Measurements from ENCODE around the gene PIEZO2.

- TF ChIP-seq CTCF (IDR thresholded peaks at IDR 0.05 in 4 of 5, conservative IDR thresholded peaks at IDR 0.05 in 1 of 5) (no peak), POLR2A (IDR thresholded peaks at IDR 0.05) (no peak)
These were observed 27.9 kb downstream of the PIEZO2 start for GRCh38 chr18:11121443-11121849.
